D721Med (cell line): ENCODE measurements around the gene TASL.
"Not testable (repeated sequence)": the region's sequence is repeated elsewhere in the genome, so short reads cannot be mapped to it uniquely, and the experiment has no call there.

ENCODE experiments used
- DNase-seq: peaks from one replicate; pipeline ENCODE4 v3.0.0; 2011; ENCODE audit warnings: low spot score; ENCODE audit not compliant: insufficient read length
- FAIRE-seq: peaks from 2 replicates; lab custom pipeline; 2011; peaks lifted over from hg19 to GRCh38; lab: Jason Lieb, UNC
- TF ChIP-seq, protein P1 (sequence below): IDR thresholded peaks from 2 replicates; pipeline ENCODE4 v1.5.1; 2012; ENCODE audit warnings: mild to moderate bottlenecking, control low read depth; ENCODE audit not compliant: insufficient read depth; ENCODE audit errors: missing control alignments

Gene TASL

GRCh38 chrX:30576881-30577280 lies 685 bp downstream of the TASL start:
- TF ChIP-seq, protein P1, sequence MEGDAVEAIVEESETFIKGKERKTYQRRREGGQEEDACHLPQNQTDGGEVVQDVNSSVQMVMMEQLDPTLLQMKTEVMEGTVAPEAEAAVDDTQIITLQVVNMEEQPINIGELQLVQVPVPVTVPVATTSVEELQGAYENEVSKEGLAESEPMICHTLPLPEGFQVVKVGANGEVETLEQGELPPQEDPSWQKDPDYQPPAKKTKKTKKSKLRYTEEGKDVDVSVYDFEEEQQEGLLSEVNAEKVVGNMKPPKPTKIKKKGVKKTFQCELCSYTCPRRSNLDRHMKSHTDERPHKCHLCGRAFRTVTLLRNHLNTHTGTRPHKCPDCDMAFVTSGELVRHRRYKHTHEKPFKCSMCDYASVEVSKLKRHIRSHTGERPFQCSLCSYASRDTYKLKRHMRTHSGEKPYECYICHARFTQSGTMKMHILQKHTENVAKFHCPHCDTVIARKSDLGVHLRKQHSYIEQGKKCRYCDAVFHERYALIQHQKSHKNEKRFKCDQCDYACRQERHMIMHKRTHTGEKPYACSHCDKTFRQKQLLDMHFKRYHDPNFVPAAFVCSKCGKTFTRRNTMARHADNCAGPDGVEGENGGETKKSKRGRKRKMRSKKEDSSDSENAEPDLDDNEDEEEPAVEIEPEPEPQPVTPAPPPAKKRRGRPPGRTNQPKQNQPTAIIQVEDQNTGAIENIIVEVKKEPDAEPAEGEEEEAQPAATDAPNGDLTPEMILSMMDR, result no peak
- DNase-seq, result no peak
- no peak for FAIRE-seq

DNA sequence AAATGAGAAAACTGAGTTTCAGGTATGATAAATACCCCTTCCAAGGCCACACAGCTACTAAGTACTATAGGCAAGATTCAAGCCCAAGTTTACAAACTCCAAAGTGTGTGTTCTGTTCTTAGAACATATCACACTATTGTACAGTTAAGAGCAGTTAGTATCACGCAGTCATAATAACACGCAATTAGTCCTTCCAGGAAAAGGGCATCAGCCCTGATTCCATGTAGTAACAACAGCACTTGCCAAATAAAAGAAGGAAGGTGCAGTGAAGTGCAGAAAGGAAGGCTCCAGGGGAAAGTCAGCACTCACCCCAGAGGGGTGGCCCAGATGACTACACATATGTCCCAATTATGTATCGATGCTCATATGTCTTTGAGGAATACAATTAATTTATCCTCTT lies 4.4 kb downstream of the TASL start:
- DNase-seq (no peak), FAIRE-seq (no peak)
- TF ChIP-seq, protein P1, result no peak

GRCh38 chrX:30572678-30573077 lies 4.9 kb downstream of the TASL start:
- no peak for FAIRE-seq
- DNase-seq, result no peak
- TF ChIP-seq, protein P1, result no peak

- TF ChIP-seq, protein P1, result no peak
- FAIRE-seq (no peak), DNase-seq (no peak)
Measured at GRCh38 chrX:30572004-30572403, 5.6 kb downstream of the TASL start.

- TF ChIP-seq, protein P1, result peak; percentile 33
Measured at GRCh38 chrX:30570505-30570904, 7.1 kb downstream of the TASL start.

DNA sequence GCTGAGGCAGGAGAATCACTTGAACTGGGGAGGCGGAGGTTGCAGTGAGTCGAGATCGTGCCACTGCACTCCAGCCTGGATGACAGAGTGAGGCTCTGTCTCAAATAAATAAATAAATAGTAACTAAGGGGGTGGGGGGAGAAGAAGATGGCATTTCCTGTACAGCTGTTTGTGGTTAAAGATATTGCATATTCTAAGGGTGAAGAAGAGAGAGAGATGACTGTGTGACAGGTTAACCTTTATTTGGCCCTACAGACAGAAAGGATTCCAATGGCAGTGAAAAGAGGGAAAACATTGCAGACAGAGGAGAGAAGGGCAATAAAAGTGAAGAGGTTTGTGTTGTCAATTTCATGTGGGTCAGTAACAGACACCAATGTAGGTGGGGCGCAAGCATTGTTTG lies 9.4 kb downstream of the TASL start:
- TF ChIP-seq, protein P1, result no peak
- no peak for FAIRE-seq
- no peak for DNase-seq

More at GRCh38 chrX:30570505-30570904, 7.1 kb downstream of the TASL start:
- FAIRE-seq (no peak), DNase-seq (no peak)

GRCh38 chrX:30563070-30563469 lies 14.5 kb downstream of the TASL start:
- not testable (repeated sequence) for DNase-seq, FAIRE-seq

DNA sequence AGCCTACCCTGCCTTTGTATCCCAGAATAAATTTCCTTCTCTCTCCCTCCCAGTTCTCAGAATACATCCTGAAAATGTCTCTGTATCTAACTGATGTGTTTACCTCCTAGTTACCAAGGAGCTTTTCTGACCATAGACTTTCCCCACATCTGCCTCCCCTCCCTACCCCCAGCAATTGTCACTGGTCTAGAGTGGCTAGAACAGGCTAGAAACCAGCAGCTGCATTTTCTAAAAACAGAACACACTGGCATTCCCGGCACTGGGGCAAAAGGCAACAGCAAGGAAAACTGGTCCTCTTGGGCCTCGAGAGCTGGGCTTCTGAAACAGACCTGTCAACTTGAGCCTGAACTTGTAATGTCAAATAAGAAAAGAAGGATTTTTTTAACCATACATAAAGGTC lies 16.4 kb downstream of the TASL start:
- FAIRE-seq, result no peak
- TF ChIP-seq, protein P1, result no peak
- DNase-seq, result no peak
